CD4-positive, alpha-beta memory T cell (primary cell): Measurements from ENCODE around the gene REV3L. TPM values are rescaled to one million over a fixed set of nuclear protein-coding genes. Genes with fewer than 3 reads are reported as not detected.

ENCODE experiments used
- CTCF ChIA-PET: fragments of 350-600 bp; sonication (Branson Sonifier 250); formaldehyde crosslinking; loops from one replicate; lab custom pipeline; 2021; ENCODE audit warnings: inconsistent platforms; ENCODE audit not compliant: partially characterized antibody; lab: Charles Lee
- POLR2A ChIA-PET: fragments of 350-600 bp; sonication (Branson Sonifier 250); formaldehyde crosslinking; loops from one replicate; lab custom pipeline; 2021; ENCODE audit not compliant: partially characterized antibody; lab: Charles Lee
- DNase-seq, 5 donors: peaks; one replicate each; pipeline versions ENCODE4 v3.0.0 to v3.0.0-alpha.2; 2020 to 2022; ENCODE audit warnings: mixed read lengths in 1 of 5
- H3K27ac ChIP-seq: one replicate; pipeline ENCODE4 v1.7.0; 2013; ENCODE audit warnings: low read depth, low read length
- H3K27me3 ChIP-seq: 2 replicates; pipeline ENCODE4 v1.7.0; 2013; ENCODE audit warnings: mild to moderate bottlenecking, low read length, moderate library complexity; ENCODE audit not compliant: insufficient read depth
- H3K36me3 ChIP-seq: 2 replicates; pipeline ENCODE4 v1.7.0; 2013; ENCODE audit warnings: mild to moderate bottlenecking, low read length, moderate library complexity; ENCODE audit not compliant: insufficient read depth
- H3K4me1 ChIP-seq: 2 replicates; pipeline ENCODE4 v1.7.0; 2013; ENCODE audit warnings: mild to moderate bottlenecking, low read length, moderate library complexity; ENCODE audit not compliant: insufficient read depth
- H3K4me3 ChIP-seq, 2 donors: one replicate each; pipeline ENCODE4 v1.7.0; 2013; ENCODE audit warnings: low read length in 2 of 2, mild to moderate bottlenecking in 1 of 2
- H3K9me3 ChIP-seq, 2 donors: one replicate each; pipeline ENCODE4 v1.7.0; 2013; ENCODE audit warnings: low read length in 2 of 2, control low read depth in 1 of 2; ENCODE audit not compliant: control insufficient read depth in 1 of 2
- H3K27ac Mint-ChIP-seq, 7 donors: one replicate each; pipeline ENCODE4 v1.8.0; 2020 to 2021; ENCODE audit warnings: mixed read lengths in 7 of 7, mild to moderate bottlenecking in 6 of 7, inconsistent platforms in 3 of 7, moderate library complexity in 3 of 7
- H3K27me3 Mint-ChIP-seq, 2 donors: one replicate each; pipeline ENCODE4 v1.8.0; 2020 to 2021; ENCODE audit warnings: mixed read lengths in 2 of 2
- H3K36me3 Mint-ChIP-seq, 2 donors: one replicate each; pipeline ENCODE4 v1.8.0; 2020 to 2021; ENCODE audit warnings: mixed read lengths in 2 of 2, inconsistent platforms in 1 of 2, mild to moderate bottlenecking in 1 of 2
- H3K4me1 Mint-ChIP-seq, 4 donors: one replicate each; pipeline ENCODE4 v1.8.0; 2020 to 2021; ENCODE audit warnings: mixed read lengths in 4 of 4, mild to moderate bottlenecking in 1 of 4
- H3K4me3 Mint-ChIP-seq, 8 donors: one replicate each; pipeline ENCODE4 v1.8.0; 2020 to 2021; ENCODE audit warnings: mixed read lengths in 8 of 8, mild to moderate bottlenecking in 7 of 8, moderate library complexity in 6 of 8, inconsistent platforms in 3 of 8
- H3K9me3 Mint-ChIP-seq, 8 donors: one replicate each; pipeline ENCODE4 v1.8.0; 2020 to 2021; ENCODE audit warnings: mixed read lengths in 8 of 8, mild to moderate bottlenecking in 5 of 8, inconsistent platforms in 3 of 8, moderate library complexity in 1 of 8
- intact Hi-C: fragments of 100-400 bp; cut with micrococcal nuclease; formaldehyde crosslinking; loops from one replicate; pipeline ENCODE4 v1.15.1; 2023
- polyA plus RNA-seq, 2 donors: library from polyadenylated mRNA; unstranded; fragments of 300-500 nt; fragmentation: Illumina TruSeq; gene quantifications; one replicate each; pipeline ENCODE4 v1.2.3, GENCODE V29; 2021
- total RNA-seq, 2 experiments: library from RNA; stranded (reverse); gene quantifications; one replicate each; pipeline ENCODE4 v1.2.3, GENCODE V29; 2021

REV3L gene
- total and polyA plus RNA-seq, 4 experiments from 2014 or later = 8.0 to 34.5 (median 24.5) TPM

- no peak overlapping the region for H3K4me3 Mint-ChIP-seq
- POLR2A ChIA-PET = no interaction called here
- no peak overlapping the region for H3K4me3 ChIP-seq
- peaks cover 3 to 13% of the 10 kb centered on the region in 2 donors for H3K36me3 Mint-ChIP-seq
- no peaks in the 10 kb centered on the region for H3K36me3 ChIP-seq
- H3K9me3 ChIP-seq = no peaks in the 10 kb centered on the region
- no peaks in the 10 kb centered on the region for H3K27me3 Mint-ChIP-seq
- H3K9me3 Mint-ChIP-seq = no peaks in the 10 kb centered on the region
- no peak overlapping the region for H3K27ac ChIP-seq
- peaks cover 0 to 10% (median 5%) of the 10 kb centered on the region in 4 donors for H3K4me1 Mint-ChIP-seq
- CTCF ChIA-PET = interaction anchor here (1.0 kb wide), 1 partner anchor 9 kb away, joined by 3 read pairs; no protein-coding TSS in a partner anchor
- no peak overlapping the region for H3K27ac Mint-ChIP-seq
- no peaks in the 10 kb centered on the region for H3K27me3 ChIP-seq
- H3K4me1 ChIP-seq = no peaks in the 10 kb centered on the region
- DNase-seq = no peak
- intact Hi-C loops = no loop called here
Measured at GRCh38 chr6:111499269-111499793, 16.3 kb upstream of the REV3L start.

GRCh38 chr6:111494951-111495635 lies 12.1 kb upstream of the REV3L start:
- ChIA-PET CTCF (interaction anchor here (0.6 to 0.8 kb wide), 2 partner anchors 31 to 681 kb away, joined by 3 read pairs; no protein-coding TSS in a partner anchor), POLR2A (interaction anchor here (1.0 to 1.6 kb wide), 2 partner anchors 12 kb away, joined by 3 to 5 read pairs; partner anchors contain the start of gene REV3L)
- no peaks in the 10 kb centered on the region for H3K36me3 ChIP-seq
- H3K4me1 ChIP-seq = no peaks in the 10 kb centered on the region
- H3K9me3 ChIP-seq = no peaks in the 10 kb centered on the region
- no peaks in the 10 kb centered on the region for H3K27me3 Mint-ChIP-seq
- peak overlapping the region in 1 of 7 donors; percentile 69 for H3K27ac Mint-ChIP-seq
- DNase-seq = no peak
- no peak overlapping the region for H3K4me3 Mint-ChIP-seq
- H3K4me3 ChIP-seq = no peak overlapping the region
- H3K36me3 Mint-ChIP-seq = peaks cover 4% of the 10 kb centered on the region in 2 donors
- no peaks in the 10 kb centered on the region for H3K9me3 Mint-ChIP-seq
- H3K27ac ChIP-seq = no peak overlapping the region
- H3K4me1 Mint-ChIP-seq = peaks cover 0 to 6% (median 4%) of the 10 kb centered on the region in 4 donors
- no peaks in the 10 kb centered on the region for H3K27me3 ChIP-seq
- intact Hi-C loops = no loop called here

- Histone ChIP-seq H3K4me1 (peaks cover 10% of the 10 kb centered on the region), H3K27ac (no peak overlapping the region), H3K4me3 (no peak overlapping the region), H3K36me3 (no peaks in the 10 kb centered on the region), H3K9me3 (no peaks in the 10 kb centered on the region), H3K27me3 (no peaks in the 10 kb centered on the region)
- CTCF ChIA-PET = interaction anchor here (0.8 kb wide), 1 partner anchor 14 kb away, joined by 3 read pairs; no protein-coding TSS in a partner anchor
- H3K9me3 Mint-ChIP-seq = no peaks in the 10 kb centered on the region
- intact Hi-C loops = no loop called here
- no peaks in the 10 kb centered on the region for H3K27me3 Mint-ChIP-seq
- peaks cover 7 to 11% (median 10%) of the 10 kb centered on the region in 4 donors for H3K4me1 Mint-ChIP-seq
- POLR2A ChIA-PET = interaction anchor here (1.1 kb wide), 1 partner anchor 9 kb away, joined by 3 read pairs; the partner anchor contains the start of gene REV3L
- H3K4me3 Mint-ChIP-seq = no peak overlapping the region
- peaks cover 1 to 4% of the 10 kb centered on the region in 2 donors for H3K36me3 Mint-ChIP-seq
- H3K27ac Mint-ChIP-seq = no peak overlapping the region
- DNase-seq = no peak
Measured at GRCh38 chr6:111492499-111492898, 9.5 kb upstream of the REV3L start.

- H3K36me3 Mint-ChIP-seq = peaks cover 1 to 4% of the 10 kb centered on the region in 2 donors
- H3K4me3 ChIP-seq = no peak overlapping the region
- peaks cover 32% of the 10 kb centered on the region for H3K4me1 ChIP-seq
- H3K27me3 Mint-ChIP-seq = no peaks in the 10 kb centered on the region
- no peaks in the 10 kb centered on the region for H3K27me3 ChIP-seq
- no peaks in the 10 kb centered on the region for H3K9me3 ChIP-seq
- peaks cover 17 to 30% (median 23%) of the 10 kb centered on the region in 4 donors for H3K4me1 Mint-ChIP-seq
- H3K27ac ChIP-seq = no peak overlapping the region
- H3K9me3 Mint-ChIP-seq = no peaks in the 10 kb centered on the region
- DNase-seq = no peak
- peak overlapping the region in 1 of 7 donors; percentile 11 for H3K27ac Mint-ChIP-seq
- H3K36me3 ChIP-seq = no peaks in the 10 kb centered on the region
- intact Hi-C loops = no loop called here
- POLR2A ChIA-PET = no interaction called here
- CTCF ChIA-PET = interaction anchor here (0.9 to 1.3 kb wide), 2 partner anchors 9 to 231 kb away, joined by 3 to 4 read pairs; a partner anchor contains a TSS
- H3K4me3 Mint-ChIP-seq = no peak overlapping the region
Measured at GRCh38 chr6:111490067-111490466, 7.0 kb upstream of the REV3L start.

GRCh38 chr6:111487661-111488060 lies 4.6 kb upstream of the REV3L start:
- Mint-ChIP-seq H3K36me3 (peaks cover 0 to 12% of the 10 kb centered on the region in 2 donors), H3K9me3 (peaks cover 0 to 2% (median 0%) of the 10 kb centered on the region in 8 donors), H3K4me1 (peaks cover 21 to 43% (median 29%) of the 10 kb centered on the region in 4 donors), H3K4me3 (peak overlapping the region in 4 of 8 donors; percentile 26 to 50 (median 28)), H3K27me3 (peaks cover 0 to 2% of the 10 kb centered on the region in 2 donors), H3K27ac (peak overlapping the region; percentile 71 to 97 (median 92))
- peak; percentile 40 to 67 (median 51) for DNase-seq
- H3K27me3 ChIP-seq = no peaks in the 10 kb centered on the region
- ChIA-PET POLR2A (interaction anchor here (1.2 to 1.7 kb wide), 3 partner anchors 9 to 118 kb away, joined by 5 to 9 read pairs (median 5); partner anchors contain the start of gene TRAF3IP2), CTCF (interaction anchor here (1.2 to 1.6 kb wide), 3 partner anchors 9 to 229 kb away, joined by 3 to 4 read pairs (median 3); a partner anchor contains a TSS)
- intact Hi-C loops = loop anchor here (10.0 kb wide), 3 partner anchors 387 to 613 kb away; partner anchors contain the start of genes AMD1, FYN and GTF3C6
- peak overlapping the region; percentile 25 for H3K27ac ChIP-seq
- no peaks in the 10 kb centered on the region for H3K36me3 ChIP-seq
- no peak overlapping the region for H3K4me3 ChIP-seq
- H3K9me3 ChIP-seq = no peaks in the 10 kb centered on the region
- H3K4me1 ChIP-seq = peaks cover 41% of the 10 kb centered on the region

GRCh38 chr6:111486921-111487320 lies 3.9 kb upstream of the REV3L start:
- Mint-ChIP-seq H3K9me3 (peaks cover 0 to 2% (median 0%) of the 10 kb centered on the region in 8 donors), H3K36me3 (peaks cover 0 to 15% of the 10 kb centered on the region in 2 donors), H3K27me3 (peaks cover 0 to 2% of the 10 kb centered on the region in 2 donors), H3K27ac (peak overlapping the region; percentile 70 to 97 (median 92)), H3K4me1 (peaks cover 22 to 46% (median 31%) of the 10 kb centered on the region in 4 donors), H3K4me3 (peak overlapping the region in 5 of 8 donors; percentile 18 to 51 (median 30))
- ChIA-PET POLR2A (interaction anchor here (1.2 to 1.7 kb wide), 3 partner anchors 8 to 118 kb away, joined by 5 to 9 read pairs (median 5); partner anchors contain the start of gene TRAF3IP2), CTCF (interaction anchor here (1.2 to 1.3 kb wide), 2 partner anchors 10 to 228 kb away, joined by 3 to 4 read pairs; a partner anchor contains a TSS)
- H3K9me3 ChIP-seq = no peaks in the 10 kb centered on the region
- no peaks in the 10 kb centered on the region for H3K36me3 ChIP-seq
- no peak overlapping the region for H3K4me3 ChIP-seq
- intact Hi-C loops = loop anchor here (10.0 kb wide), 3 partner anchors 388 to 612 kb away; partner anchors contain the start of genes AMD1, FYN and GTF3C6
- peak overlapping the region; percentile 29 for H3K27ac ChIP-seq
- H3K27me3 ChIP-seq = no peaks in the 10 kb centered on the region
- peak in 4 of 5 donors; percentile 29 to 55 (median 30) for DNase-seq
- peaks cover 43% of the 10 kb centered on the region for H3K4me1 ChIP-seq
